PFSK-1 (cell line): ENCODE measurements around the gene MLKL.

Experiments used
- FOXP2 ChIP-seq: optimal IDR thresholded peaks from 2 replicates; pipeline ENCODE3; 2011; ENCODE audit warnings: borderline replicate concordance, control low read depth, inconsistent platforms; ENCODE audit not compliant: insufficient read depth; ENCODE audit errors: extremely low read length, extremely low read depth
- POLR2AphosphoS5 ChIP-seq: IDR thresholded peaks from 2 replicates; pipeline ENCODE4 v1.6.1; 2012; ENCODE audit warnings: low read depth, mild to moderate bottlenecking, control low read depth, low read length, moderate library complexity
- REST ChIP-seq, 2 experiments: IDR thresholded peaks; 2 replicates each; pipeline versions ENCODE4 v1.6.1 to v1.8.0; 2011 to 2012; ENCODE audit warnings: low read depth in 2 of 2, low read length in 2 of 2, control low read depth in 1 of 2, inconsistent platforms in 1 of 2, mild to moderate bottlenecking in 1 of 2, moderate library complexity in 1 of 2; ENCODE audit not compliant: insufficient read depth in 1 of 2
- SIN3A ChIP-seq: IDR thresholded peaks from 2 replicates; pipeline ENCODE4 v1.6.1; 2012; ENCODE audit warnings: mild to moderate bottlenecking, low read length, moderate library complexity, borderline replicate concordance; ENCODE audit not compliant: insufficient read depth
- TAF1 ChIP-seq: IDR thresholded peaks from 2 replicates; pipeline ENCODE4 v1.6.1; 2012; ENCODE audit warnings: low read length, control low read depth, borderline replicate concordance; ENCODE audit not compliant: insufficient read depth

Gene MLKL

GRCh38 chr16:74726716-74727115 is 26.1 kb upstream of the MLKL start:
- TF ChIP-seq POLR2AphosphoS5 (no peak), SIN3A (no peak), REST (IDR thresholded peaks at IDR 0.05; ENCODE audit: insufficient read depth in 1 of 2, low read depth in 2 of 2, low read length in 2 of 2) (no peak), FOXP2 (no peak), TAF1 (no peak)

GRCh38 chr16:74725651-74726455 is 25.2 kb upstream of the MLKL start:
- TF ChIP-seq SIN3A: no peak
- TF ChIP-seq REST (IDR thresholded peaks at IDR 0.05; ENCODE audit: insufficient read depth in 1 of 2, low read depth in 2 of 2, low read length in 2 of 2): no peak
- no peak for TF ChIP-seq POLR2AphosphoS5
- TF ChIP-seq FOXP2: no peak
- TF ChIP-seq TAF1: no peak

DNA sequence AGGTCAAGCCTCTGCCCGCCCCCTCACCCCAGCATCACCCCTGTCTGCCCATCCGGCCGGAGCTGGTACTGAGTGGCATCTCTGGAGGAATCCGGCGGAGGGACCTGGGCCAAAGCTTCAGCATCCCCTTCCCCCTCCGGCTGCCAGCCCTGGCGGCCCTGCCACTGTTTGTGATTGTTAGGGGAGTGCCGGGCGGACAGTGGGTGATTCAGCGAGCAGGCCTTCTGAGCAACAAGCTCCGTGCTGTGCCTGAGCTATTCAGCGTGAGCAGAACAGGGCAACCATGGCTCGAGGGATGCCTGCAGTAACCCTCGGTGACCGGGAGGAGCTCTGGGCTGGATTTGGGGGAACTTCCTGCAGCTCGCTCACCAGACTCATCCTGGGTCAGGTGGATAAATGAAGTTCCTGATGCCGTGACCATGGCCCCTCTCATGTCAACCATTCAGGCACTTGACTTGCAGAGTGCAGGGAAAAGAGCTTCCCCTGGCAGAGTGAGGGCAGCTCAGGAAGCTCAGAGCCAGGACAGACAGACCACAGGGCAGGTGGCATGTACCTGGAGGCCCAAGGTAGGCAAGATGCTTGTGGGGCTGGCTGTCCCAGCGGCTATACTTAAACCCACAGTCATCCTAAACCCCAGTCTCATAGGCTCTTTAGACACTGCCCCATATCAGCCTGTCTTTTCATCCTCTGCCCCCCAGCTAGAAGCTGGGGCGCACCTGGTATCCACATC is 24.3 kb upstream of the MLKL start:
- no peak for TF ChIP-seq TAF1
- no peak for TF ChIP-seq POLR2AphosphoS5
- no peak for TF ChIP-seq REST (IDR thresholded peaks at IDR 0.05; ENCODE audit: insufficient read depth in 1 of 2, low read depth in 2 of 2, low read length in 2 of 2)
- no peak for TF ChIP-seq SIN3A
- TF ChIP-seq FOXP2: no peak

DNA sequence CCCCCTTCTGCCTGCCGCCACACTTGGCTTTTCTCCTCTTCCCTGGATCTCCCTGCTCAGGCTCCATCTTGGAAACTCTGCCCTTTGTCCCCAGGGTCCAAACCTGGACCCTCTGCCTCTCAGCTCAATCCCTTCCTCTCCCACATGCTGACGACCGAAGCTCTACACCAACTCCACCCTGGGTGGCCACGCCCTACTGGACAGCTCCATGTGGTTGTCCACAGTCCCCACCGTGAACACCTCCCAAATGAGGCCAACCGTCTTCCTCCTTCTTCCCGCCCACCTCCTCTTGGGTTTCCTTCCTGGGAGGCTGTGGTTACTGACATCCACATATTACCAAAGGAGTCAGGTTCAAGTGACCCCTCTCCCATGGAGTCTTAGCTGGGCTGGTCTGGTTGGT is 22.6 kb upstream of the MLKL start:
- TF ChIP-seq REST (IDR thresholded peaks at IDR 0.05; ENCODE audit: insufficient read depth in 1 of 2, low read depth in 2 of 2, low read length in 2 of 2) (no peak), TAF1 (no peak), POLR2AphosphoS5 (no peak), SIN3A (no peak)
